Activated CD4-positive, alpha-beta T cell treated with anti-CD3 and anti-CD28 coated beads, Interleukin-2, amount 10 ng/mL, durations not matched to agents 7 days and 5 days (primary cell): Measurements from ENCODE around the gene CRAT. TPM values are rescaled to one million over a fixed set of nuclear protein-coding genes. Genes with fewer than 3 reads are reported as not detected.
A peak's percentile ranks its signal among the peaks of the same experiment; 100 is the strongest.

Experiments used
- CTCF ChIA-PET: fragments of 350-600 bp; sonication (Branson Sonifier 250); formaldehyde crosslinking; loops from one replicate; lab custom pipeline; 2021; ENCODE audit warnings: antibody characterized with exemption; lab: Charles Lee
- POLR2A ChIA-PET: fragments of 350-600 bp; sonication (Branson Sonifier 250); formaldehyde crosslinking; loops from one replicate; lab custom pipeline; 2021; ENCODE audit warnings: antibody characterized with exemption; lab: Charles Lee
- DNase-seq: peaks from one replicate; pipeline ENCODE4 v3.0.0-alpha.2; 2020
- H3K27ac Mint-ChIP-seq: one replicate; pipeline ENCODE4 v1.8.0; 2021; ENCODE audit warnings: mild to moderate bottlenecking, moderate library complexity, mixed read lengths
- H3K27me3 Mint-ChIP-seq: one replicate; pipeline ENCODE4 v1.8.0; 2021; ENCODE audit warnings: mixed read lengths
- H3K36me3 Mint-ChIP-seq: one replicate; pipeline ENCODE4 v1.8.0; 2021; ENCODE audit warnings: low read depth, mixed read lengths
- H3K4me1 Mint-ChIP-seq: one replicate; pipeline ENCODE4 v1.8.0; 2021; ENCODE audit warnings: mixed read lengths
- H3K4me3 Mint-ChIP-seq: one replicate; pipeline ENCODE4 v1.8.0; 2021; ENCODE audit warnings: mild to moderate bottlenecking, moderate library complexity, mixed read lengths
- H3K9me3 Mint-ChIP-seq: one replicate; pipeline ENCODE4 v1.8.0; 2021; ENCODE audit warnings: mixed read lengths
- total RNA-seq, 2 experiments: library from RNA; stranded (reverse); gene quantifications; one replicate each; pipeline ENCODE4 v1.2.3, GENCODE V29; 2021

The CRAT gene
- total RNA-seq, 2 experiments from 2014 or later = 20.4 to 25.2 TPM

GRCh38 chr9:129094387-129095169 is 16.0 kb downstream of the CRAT start:
- no peak for DNase-seq
- POLR2A ChIA-PET = no interaction called here
- H3K4me1 Mint-ChIP-seq = no peaks in the 10 kb centered on the region
- H3K9me3 Mint-ChIP-seq = no peaks in the 10 kb centered on the region
- H3K36me3 Mint-ChIP-seq = no peaks in the 10 kb centered on the region
- H3K27me3 Mint-ChIP-seq = no peaks in the 10 kb centered on the region
- H3K4me3 Mint-ChIP-seq = no peak overlapping the region
- CTCF ChIA-PET = interaction anchor here (1.2 to 1.5 kb wide), 4 partner anchors 11 to 17 kb away, joined by 3 to 4 read pairs (median 4); partner anchors contain the start of gene DOLPP1
- no peak overlapping the region for H3K27ac Mint-ChIP-seq

GRCh38 chr9:129093602-129094386 is 16.8 kb downstream of the CRAT start:
- Mint-ChIP-seq H3K27me3 (no peaks in the 10 kb centered on the region), H3K36me3 (no peaks in the 10 kb centered on the region), H3K9me3 (no peaks in the 10 kb centered on the region), H3K4me1 (no peaks in the 10 kb centered on the region), H3K4me3 (no peak overlapping the region), H3K27ac (no peak overlapping the region)
- POLR2A ChIA-PET = no interaction called here
- CTCF ChIA-PET = interaction anchor here (1.2 kb wide), 1 partner anchor 10 kb away, joined by 3 read pairs; no protein-coding TSS in a partner anchor
- DNase-seq = no peak

- POLR2A ChIA-PET = no interaction called here
- no peaks in the 10 kb centered on the region for H3K27me3 Mint-ChIP-seq
- CTCF ChIA-PET = interaction anchor here (1.6 kb wide), 1 partner anchor 271 kb away, joined by 3 read pairs; the partner anchor contains the start of gene ENDOG
Observed at GRCh38 chr9:129089246-129089645, 21.3 kb downstream of the CRAT start.

GRCh38 chr9:129084087-129084486 is 26.5 kb downstream of the CRAT start:
- Mint-ChIP-seq H3K36me3 (peaks cover 7% of the 10 kb centered on the region), H3K9me3 (no peaks in the 10 kb centered on the region), H3K4me1 (peaks cover 29% of the 10 kb centered on the region), H3K27ac (no peak overlapping the region), H3K4me3 (no peak overlapping the region), H3K27me3 (no peaks in the 10 kb centered on the region)
- ChIA-PET POLR2A (no interaction called here), CTCF (interaction anchor here (1.4 kb wide), 1 partner anchor 11 kb away, joined by 3 read pairs; no protein-coding TSS in a partner anchor)
- DNase-seq = no peak

More at GRCh38 chr9:129089246-129089645, 21.3 kb downstream of the CRAT start:
- H3K27ac Mint-ChIP-seq = no peak overlapping the region
- no peaks in the 10 kb centered on the region for H3K4me1 Mint-ChIP-seq
- no peak overlapping the region for H3K4me3 Mint-ChIP-seq
- H3K9me3 Mint-ChIP-seq = no peaks in the 10 kb centered on the region
- DNase-seq = no peak
- H3K36me3 Mint-ChIP-seq = peaks cover 7% of the 10 kb centered on the region

- H3K4me1 Mint-ChIP-seq = peaks cover 34% of the 10 kb centered on the region
- DNase-seq = no peak
- H3K27me3 Mint-ChIP-seq = no peaks in the 10 kb centered on the region
- peaks cover 4% of the 10 kb centered on the region for H3K36me3 Mint-ChIP-seq
- no peaks in the 10 kb centered on the region for H3K9me3 Mint-ChIP-seq
- H3K4me3 Mint-ChIP-seq = peak overlapping the region; percentile 86
- CTCF ChIA-PET = interaction anchor here (1.2 to 1.8 kb wide), 5 partner anchors 10 to 25 kb away, joined by 3 to 7 read pairs (median 3); no protein-coding TSS in a partner anchor
- H3K27ac Mint-ChIP-seq = peak overlapping the region; percentile 87
- POLR2A ChIA-PET = interaction anchor here (0.5 kb wide), 1 partner anchor 1003 kb away, joined by 4 read pairs; no protein-coding TSS in a partner anchor
Observed at GRCh38 chr9:129081388-129081904, 29.1 kb downstream of the CRAT start.

GRCh38 chr9:129080601-129081387 is 29.8 kb downstream of the CRAT start, which contains the start of gene DOLPP1:
DOLPP1 (plus strand) TSS chr9:129081111; CDS start chr9:129081132, 21 bp downstream.
- H3K27ac Mint-ChIP-seq = peak within 1 kb of the TSS; percentile 87

GRCh38 chr9:129080298-129080600 is 30.3 kb downstream of the CRAT start:
- CTCF ChIA-PET = interaction anchor here (0.9 to 1.8 kb wide), 5 partner anchors 11 to 93 kb away, joined by 3 to 7 read pairs (median 3); no protein-coding TSS in a partner anchor
- peak overlapping the region; percentile 86 for H3K4me3 Mint-ChIP-seq
- no peaks in the 10 kb centered on the region for H3K27me3 Mint-ChIP-seq
- H3K36me3 Mint-ChIP-seq = peaks cover 2% of the 10 kb centered on the region
- POLR2A ChIA-PET = interaction anchor here (0.6 to 0.9 kb wide), 2 partner anchors 52 to 207 kb away, joined by 3 to 5 read pairs; partner anchors contain the start of gene SH3GLB2
- DNase-seq = no peak
- peak overlapping the region; percentile 87 for H3K27ac Mint-ChIP-seq
- no peaks in the 10 kb centered on the region for H3K9me3 Mint-ChIP-seq
- peaks cover 34% of the 10 kb centered on the region for H3K4me1 Mint-ChIP-seq

More at GRCh38 chr9:129080601-129081387, 29.8 kb downstream of the CRAT start, which contains the start of gene DOLPP1:
- POLR2A ChIA-PET = interaction anchor here (0.6 to 0.9 kb wide), 2 partner anchors 53 to 208 kb away, joined by 3 to 5 read pairs; partner anchors contain the start of gene SH3GLB2
- peaks cover 34% of the 10 kb centered on the region for H3K4me1 Mint-ChIP-seq
- DNase-seq = peak; percentile 99
- peak within 1 kb of the TSS; percentile 86 for H3K4me3 Mint-ChIP-seq
- H3K36me3 Mint-ChIP-seq = peaks cover 4% of the 10 kb centered on the region
- CTCF ChIA-PET = interaction anchor here (0.9 to 1.8 kb wide), 7 partner anchors 11 to 93 kb away, joined by 3 to 7 read pairs (median 3); no protein-coding TSS in a partner anchor
- no peaks in the 10 kb centered on the region for H3K9me3 Mint-ChIP-seq
- no peaks in the 10 kb centered on the region for H3K27me3 Mint-ChIP-seq

GRCh38 chr9:129079829-129080228 is 30.8 kb downstream of the CRAT start:
- CTCF ChIA-PET = interaction anchor here (1.0 to 1.8 kb wide), 3 partner anchors 11 to 19 kb away, joined by 3 to 7 read pairs (median 4); no protein-coding TSS in a partner anchor
- peak overlapping the region; percentile 36 for H3K27ac Mint-ChIP-seq

GRCh38 chr9:129078691-129079503 is 31.7 kb downstream of the CRAT start:
- no peaks in the 10 kb centered on the region for H3K9me3 Mint-ChIP-seq
- no peaks in the 10 kb centered on the region for H3K27me3 Mint-ChIP-seq
- no peak for DNase-seq
- H3K27ac Mint-ChIP-seq = no peak overlapping the region
- CTCF ChIA-PET = interaction anchor here (2.0 kb wide), 1 partner anchor 10 kb away, joined by 4 read pairs; no protein-coding TSS in a partner anchor
- H3K4me1 Mint-ChIP-seq = peaks cover 42% of the 10 kb centered on the region
- peak overlapping the region; percentile 86 for H3K4me3 Mint-ChIP-seq
- POLR2A ChIA-PET = no interaction called here
- H3K36me3 Mint-ChIP-seq = no peaks in the 10 kb centered on the region

More at GRCh38 chr9:129079829-129080228, 30.8 kb downstream of the CRAT start:
- POLR2A ChIA-PET = interaction anchor here (0.9 kb wide), 1 partner anchor 52 kb away, joined by 3 read pairs; the partner anchor contains the start of gene SH3GLB2
- Mint-ChIP-seq H3K4me3 (peak overlapping the region; percentile 86), H3K9me3 (no peaks in the 10 kb centered on the region), H3K36me3 (no peaks in the 10 kb centered on the region), H3K27me3 (no peaks in the 10 kb centered on the region), H3K4me1 (peaks cover 34% of the 10 kb centered on the region)
- DNase-seq = no peak

GRCh38 chr9:129077236-129077635 is 33.4 kb downstream of the CRAT start:
- H3K9me3 Mint-ChIP-seq = no peaks in the 10 kb centered on the region
- H3K27ac Mint-ChIP-seq = no peak overlapping the region
- POLR2A ChIA-PET = no interaction called here
- H3K4me1 Mint-ChIP-seq = peaks cover 44% of the 10 kb centered on the region
- CTCF ChIA-PET = interaction anchor here (1.1 to 2.0 kb wide), 2 partner anchors 8 to 15 kb away, joined by 4 read pairs; no protein-coding TSS in a partner anchor
- no peaks in the 10 kb centered on the region for H3K27me3 Mint-ChIP-seq
- DNase-seq = no peak
- no peak overlapping the region for H3K4me3 Mint-ChIP-seq
- H3K36me3 Mint-ChIP-seq = no peaks in the 10 kb centered on the region

- Mint-ChIP-seq H3K27me3 (no peaks in the 10 kb centered on the region), H3K36me3 (peaks cover 3% of the 10 kb centered on the region)
Observed at GRCh38 chr9:129076640-129077037, 34.0 kb downstream of the CRAT start.

More at GRCh38 chr9:129076640-129077037, 34.0 kb downstream of the CRAT start:
- ChIA-PET CTCF (interaction anchor here (1.3 kb wide), 1 partner anchor 21 kb away, joined by 3 read pairs; no protein-coding TSS in a partner anchor), POLR2A (no interaction called here)
- Mint-ChIP-seq H3K4me1 (peaks cover 44% of the 10 kb centered on the region), H3K4me3 (no peak overlapping the region), H3K9me3 (no peaks in the 10 kb centered on the region), H3K27ac (no peak overlapping the region)
- no peak for DNase-seq
